WERI-Rb-1 (cell line): Measurements from ENCODE around the gene MAP3K14.

Source experiments
- DNase-seq: peaks from one replicate; pipeline ENCODE4 v3.0.0-alpha.2; 2020
- H3K27ac ChIP-seq: fragments of 250-450 bp; sonication (Bioruptor Pico); 2 replicates; pipeline ENCODE4 v1.5.1; 2020; ENCODE audit warnings: mild to moderate bottlenecking, moderate library complexity
- H3K27me3 ChIP-seq: fragments of 250-450 bp; sonication (Bioruptor Pico); 2 replicates; pipeline ENCODE4 v1.5.1; 2021; ENCODE audit warnings: mild to moderate bottlenecking, low read depth, moderate library complexity; ENCODE audit not compliant: insufficient read depth, severe bottlenecking
- H3K36me3 ChIP-seq: fragments of 250-450 bp; sonication (Bioruptor Pico); 2 replicates; pipeline ENCODE4 v1.5.1; 2020; ENCODE audit warnings: mild to moderate bottlenecking, moderate library complexity
- H3K4me3 ChIP-seq: 2 replicates; pipeline ENCODE4 v1.5.1; 2011; ENCODE audit warnings: low read depth, mild to moderate bottlenecking, control low read depth, low read length
- H3K9me3 ChIP-seq: fragments of 250-450 bp; sonication (Bioruptor Pico); 2 replicates; pipeline ENCODE4 v1.5.1; 2021; ENCODE audit warnings: mild to moderate bottlenecking, moderate library complexity; ENCODE audit not compliant: severe bottlenecking
- TF ChIP-seq, protein P1 (sequence below): IDR thresholded peaks from 2 replicates; pipeline ENCODE4 v1.5.1; 2011; ENCODE audit warnings: low read depth, mild to moderate bottlenecking, control low read depth, inconsistent platforms, low read length

The MAP3K14 gene

DNA sequence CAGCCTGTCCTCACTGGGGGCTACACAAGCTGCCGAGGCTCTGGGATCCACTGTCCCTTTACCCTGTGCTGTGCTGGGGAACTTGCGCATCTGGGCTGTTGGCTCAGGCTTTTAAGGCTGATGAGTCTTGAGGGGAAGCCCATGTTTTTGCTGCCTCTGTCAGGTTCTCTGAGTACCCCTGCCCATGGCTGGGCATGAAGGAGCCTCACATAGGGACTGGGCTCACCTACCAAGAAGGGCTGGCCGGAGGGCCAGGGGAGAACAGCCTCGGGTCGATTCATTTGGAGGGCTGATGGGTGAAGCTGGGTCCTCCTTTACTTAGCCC lies 80.6 kb downstream of the MAP3K14 start:
- no peak overlapping the region for H3K4me3 ChIP-seq
- DNase-seq = no peak
- H3K27me3 ChIP-seq = no peaks in the 10 kb centered on the region
- no peaks in the 10 kb centered on the region for H3K9me3 ChIP-seq
- no peak overlapping the region for H3K27ac ChIP-seq
- no peaks in the 10 kb centered on the region for H3K36me3 ChIP-seq
- TF ChIP-seq, protein P1, sequence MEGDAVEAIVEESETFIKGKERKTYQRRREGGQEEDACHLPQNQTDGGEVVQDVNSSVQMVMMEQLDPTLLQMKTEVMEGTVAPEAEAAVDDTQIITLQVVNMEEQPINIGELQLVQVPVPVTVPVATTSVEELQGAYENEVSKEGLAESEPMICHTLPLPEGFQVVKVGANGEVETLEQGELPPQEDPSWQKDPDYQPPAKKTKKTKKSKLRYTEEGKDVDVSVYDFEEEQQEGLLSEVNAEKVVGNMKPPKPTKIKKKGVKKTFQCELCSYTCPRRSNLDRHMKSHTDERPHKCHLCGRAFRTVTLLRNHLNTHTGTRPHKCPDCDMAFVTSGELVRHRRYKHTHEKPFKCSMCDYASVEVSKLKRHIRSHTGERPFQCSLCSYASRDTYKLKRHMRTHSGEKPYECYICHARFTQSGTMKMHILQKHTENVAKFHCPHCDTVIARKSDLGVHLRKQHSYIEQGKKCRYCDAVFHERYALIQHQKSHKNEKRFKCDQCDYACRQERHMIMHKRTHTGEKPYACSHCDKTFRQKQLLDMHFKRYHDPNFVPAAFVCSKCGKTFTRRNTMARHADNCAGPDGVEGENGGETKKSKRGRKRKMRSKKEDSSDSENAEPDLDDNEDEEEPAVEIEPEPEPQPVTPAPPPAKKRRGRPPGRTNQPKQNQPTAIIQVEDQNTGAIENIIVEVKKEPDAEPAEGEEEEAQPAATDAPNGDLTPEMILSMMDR = no peak

DNA sequence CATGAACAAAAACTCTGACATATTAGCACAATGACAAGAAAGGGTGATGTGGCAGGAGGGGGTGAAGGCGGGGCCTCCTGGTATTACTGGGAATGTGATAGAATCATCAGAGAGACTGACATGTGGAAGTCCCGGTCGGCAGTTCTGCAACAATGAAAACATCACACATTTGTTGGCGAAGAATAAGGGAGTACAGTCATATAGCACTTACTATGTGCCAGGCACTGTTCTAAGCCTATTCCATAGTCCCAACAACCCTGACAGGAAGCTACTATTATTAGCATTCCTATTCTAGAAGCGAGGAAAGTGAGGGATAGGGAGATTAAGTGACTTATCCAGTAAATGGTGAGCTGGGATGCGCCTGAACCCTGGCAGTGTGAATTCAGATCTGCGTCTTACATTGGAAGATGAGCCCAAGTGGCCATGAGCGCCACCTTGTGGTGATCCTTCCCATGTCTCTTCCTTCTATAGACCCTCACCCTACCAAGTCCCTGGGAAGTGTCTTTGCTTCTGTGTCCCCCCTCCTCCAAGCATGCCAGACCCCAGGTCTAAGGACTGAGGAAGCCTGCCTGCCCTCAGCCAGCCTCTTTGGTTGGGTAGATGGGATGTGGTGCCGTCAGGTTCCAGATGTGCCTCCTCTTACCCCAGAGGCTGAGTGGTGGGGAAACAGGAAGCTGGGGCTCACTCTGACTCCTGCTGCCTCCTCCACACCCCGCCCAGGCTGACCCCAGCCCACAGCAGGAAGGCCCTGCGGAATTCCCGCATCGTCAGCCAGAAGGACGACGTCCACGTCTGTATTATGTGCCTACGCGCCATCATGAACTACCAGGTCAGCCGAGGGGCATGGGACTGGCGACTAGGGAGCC lies 81.2 kb downstream of the MAP3K14 start:
- TF ChIP-seq, protein P1 = peak; percentile 99
- Histone ChIP-seq H3K27ac (no peak overlapping the region), H3K27me3 (no peaks in the 10 kb centered on the region), H3K36me3 (no peaks in the 10 kb centered on the region), H3K4me3 (no peak overlapping the region), H3K9me3 (no peaks in the 10 kb centered on the region)
- DNase-seq = peak; percentile 79

GRCh38 chr17:45234641-45235415 lies 82.0 kb downstream of the MAP3K14 start:
- Histone ChIP-seq H3K27me3 (no peaks in the 10 kb centered on the region), H3K27ac (no peak overlapping the region), H3K9me3 (no peaks in the 10 kb centered on the region), H3K4me3 (no peak overlapping the region), H3K36me3 (no peaks in the 10 kb centered on the region)
- TF ChIP-seq, protein P1 = peak; percentile 89
- DNase-seq = peak; percentile 83

GRCh38 chr17:45233423-45233924 lies 83.3 kb downstream of the MAP3K14 start:
- H3K27ac ChIP-seq = no peak overlapping the region
- no peaks in the 10 kb centered on the region for H3K36me3 ChIP-seq
- H3K4me3 ChIP-seq = no peak overlapping the region
- DNase-seq = no peak
- H3K9me3 ChIP-seq = no peaks in the 10 kb centered on the region
- TF ChIP-seq, protein P1 = no peak
- no peaks in the 10 kb centered on the region for H3K27me3 ChIP-seq

- Histone ChIP-seq H3K4me3 (no peak overlapping the region), H3K27ac (no peak overlapping the region), H3K9me3 (no peaks in the 10 kb centered on the region), H3K36me3 (no peaks in the 10 kb centered on the region), H3K27me3 (no peaks in the 10 kb centered on the region)
- DNase-seq = no peak
- TF ChIP-seq, protein P1 = no peak
Measured at GRCh38 chr17:45232514-45233422, 84.1 kb downstream of the MAP3K14 start.
